ENCODE data around the gene PTPRN2.
"Not testable (repeated sequence)": the region's sequence is repeated elsewhere in the genome, so short reads cannot be mapped to it uniquely, and the experiment has no call there.

PTPRN2 gene

DNA sequence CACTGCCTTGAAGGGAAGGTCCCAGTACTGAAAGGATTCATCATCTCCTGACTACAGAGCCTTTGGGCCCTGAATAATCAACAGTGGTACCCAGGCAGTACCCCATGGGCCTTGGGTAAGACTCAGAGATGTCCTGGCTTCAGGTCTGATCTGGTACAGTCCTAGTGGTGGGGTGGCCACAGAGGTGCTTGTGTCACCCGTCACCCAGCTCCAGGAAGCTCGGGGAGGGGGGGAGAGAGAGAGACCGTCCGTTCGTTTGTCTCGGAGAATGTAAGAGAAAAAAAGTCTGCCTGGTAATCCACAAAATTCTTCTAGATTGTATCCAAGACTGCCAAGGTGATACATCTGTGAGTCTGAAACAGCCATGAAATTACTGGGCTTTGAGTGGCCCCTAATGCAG, 381.3 kb downstream of the PTPRN2 start:
- no peak for DNase-seq

DNA sequence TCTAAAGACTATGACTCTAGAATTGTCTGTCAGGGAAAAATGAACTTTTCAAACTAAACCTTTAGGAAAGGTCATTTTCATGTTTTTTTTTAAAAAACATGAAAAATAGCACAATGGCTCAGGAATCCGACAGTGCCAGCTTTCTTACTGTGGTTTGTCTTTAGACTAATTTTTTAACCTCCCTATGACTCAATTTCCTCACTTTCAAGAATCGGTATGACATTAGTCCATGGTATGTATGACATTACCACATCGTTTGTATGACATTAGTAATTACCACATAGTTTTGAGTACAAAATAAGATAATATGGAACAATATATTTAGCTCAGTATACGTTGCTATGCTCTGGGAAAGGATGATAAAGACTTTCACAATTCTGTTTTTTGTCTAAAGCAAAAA, 383.2 kb downstream of the PTPRN2 start:
- DNase-seq, result no peak

DNA sequence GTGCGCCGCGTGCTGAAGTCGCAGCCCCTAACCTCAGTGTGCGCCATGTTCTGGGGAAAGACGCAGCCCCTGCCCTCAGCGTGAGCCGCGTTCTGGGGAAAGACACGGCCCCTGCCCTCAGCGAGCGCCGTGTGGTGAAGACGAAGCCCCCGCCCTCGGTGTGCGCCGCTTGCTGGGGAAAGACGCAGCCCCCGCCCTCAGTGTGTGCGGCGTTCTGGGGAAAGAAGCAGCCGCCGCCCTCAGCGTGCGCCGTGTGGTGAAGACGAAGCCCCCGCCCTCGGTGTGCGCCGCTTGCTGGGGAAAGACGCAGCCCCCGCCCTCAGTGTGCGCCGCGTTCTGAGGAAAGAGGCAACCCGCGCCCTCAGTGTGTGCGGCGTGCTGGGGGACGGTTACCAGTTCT, 383.7 kb downstream of the PTPRN2 start:
- DNase-seq, result not testable (repeated sequence)

DNA sequence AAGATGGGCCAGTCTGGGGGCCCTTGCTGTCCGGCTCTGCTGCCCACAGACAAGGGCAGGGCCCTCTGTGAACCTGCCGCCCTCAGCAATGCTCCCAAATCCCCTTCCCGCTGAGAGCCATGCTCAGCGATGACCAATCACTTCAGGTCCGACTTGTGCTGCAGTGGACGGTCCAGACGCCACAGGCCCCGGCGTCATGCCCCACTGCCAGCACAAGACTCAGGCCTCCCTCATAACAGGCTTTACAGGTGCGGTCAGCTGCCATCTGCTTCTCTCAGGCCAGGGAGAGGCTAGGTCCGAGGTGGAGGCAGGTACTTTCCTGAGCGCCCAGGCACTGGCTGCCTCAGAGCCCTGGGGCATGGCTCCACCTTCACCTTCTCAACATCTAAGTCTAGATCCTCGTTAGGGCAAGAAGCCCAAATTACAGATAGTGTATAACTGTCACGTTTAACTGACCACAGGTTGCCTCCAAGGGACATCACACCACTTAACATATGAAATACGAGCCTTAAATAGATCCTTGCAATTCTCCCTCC, 393.2 kb downstream of the PTPRN2 start:
- no peak for DNase-seq

DNA sequence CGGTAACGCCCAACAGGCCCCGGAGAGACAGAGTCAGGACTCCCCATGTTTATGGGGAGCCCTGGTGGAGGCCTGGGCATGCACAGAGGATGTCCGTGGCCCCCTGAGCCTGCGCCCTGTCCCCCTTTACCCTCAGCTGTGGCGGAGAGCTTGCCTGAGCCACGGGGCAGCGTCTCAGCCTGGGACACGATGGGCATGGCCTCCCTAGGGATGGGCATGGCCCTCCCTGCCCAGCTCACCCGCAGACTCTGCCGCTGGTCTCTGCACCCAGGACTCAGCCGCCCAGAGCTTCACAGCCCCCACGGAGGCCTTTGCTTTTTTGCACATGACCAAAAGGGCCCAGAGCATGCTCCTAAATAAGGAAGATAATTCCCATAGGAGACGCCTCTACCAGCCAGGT, 394.2 kb downstream of the PTPRN2 start:
- DNase-seq, result no peak

DNA sequence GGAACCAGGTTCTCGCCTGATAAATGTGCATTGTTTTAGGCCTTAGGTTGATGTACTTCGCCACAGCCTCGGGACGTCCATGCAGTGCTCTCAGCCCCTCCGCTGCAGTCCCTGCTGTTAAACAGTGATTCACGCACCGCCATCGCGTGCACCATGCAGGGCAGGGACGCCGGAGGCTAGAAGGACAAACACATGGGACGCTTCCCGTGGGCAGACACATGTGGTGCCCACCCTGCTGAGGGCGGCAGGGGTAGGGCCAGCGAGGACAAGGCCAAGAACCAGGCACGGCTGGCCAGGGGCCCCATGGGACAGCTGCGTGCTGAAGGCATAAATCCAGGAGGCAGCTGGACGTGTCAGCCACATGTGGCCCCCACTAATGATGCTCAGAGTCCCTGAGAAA, 394.7 kb downstream of the PTPRN2 start:
- no peak for DNase-seq

DNA sequence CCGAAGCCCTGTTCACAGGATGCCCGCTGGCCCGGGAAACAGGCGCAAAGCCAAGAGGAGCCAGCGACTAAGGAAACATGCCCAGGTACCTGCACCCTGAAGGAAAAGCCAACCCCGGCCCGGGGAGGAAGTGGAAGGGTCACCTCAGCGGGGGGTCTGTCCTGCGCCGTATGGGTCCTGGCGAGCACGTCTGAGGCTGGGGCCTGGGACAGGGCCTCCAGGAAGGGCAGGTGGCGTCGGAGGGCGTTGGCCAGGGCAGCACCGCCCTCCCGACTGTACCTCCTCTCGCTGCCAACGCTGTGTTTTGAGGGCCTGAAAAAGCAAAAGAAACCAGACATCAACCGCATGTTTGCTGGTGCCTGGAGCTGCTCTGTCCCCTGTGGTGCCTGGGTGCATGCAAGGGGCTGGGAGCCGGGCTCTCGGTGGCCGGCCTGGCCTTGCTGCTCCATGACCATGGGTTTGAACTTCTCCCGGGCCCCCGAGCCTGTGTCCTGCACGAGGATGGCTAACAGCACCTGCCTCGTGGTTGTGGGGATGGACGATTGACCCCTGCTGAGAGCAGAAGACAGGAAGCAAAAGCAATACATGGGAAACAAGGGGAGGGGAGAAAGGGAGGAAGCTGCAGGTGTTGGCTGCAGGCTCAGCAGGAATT, 395.3 kb downstream of the PTPRN2 start:
- DNase-seq, result no peak

DNA sequence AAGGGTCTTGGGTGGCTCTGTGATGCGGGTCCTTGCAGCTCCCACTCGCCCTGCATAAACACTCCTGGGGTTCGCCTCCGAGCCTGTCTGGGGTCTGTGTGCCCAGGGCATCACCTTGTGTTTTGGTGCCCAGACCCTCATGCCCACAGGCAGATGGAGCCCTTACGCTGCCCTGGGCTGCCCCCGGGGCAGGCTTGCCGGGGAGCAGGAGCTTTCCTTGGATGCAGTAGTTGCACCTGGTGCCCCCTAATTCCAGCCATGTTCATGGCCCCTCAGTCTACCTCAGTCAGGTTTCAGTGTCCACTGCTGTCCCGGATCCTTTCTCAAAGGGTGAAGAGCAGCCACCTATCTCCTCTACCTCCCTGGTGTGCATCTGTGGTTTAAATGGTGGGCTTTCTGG, 396.0 kb downstream of the PTPRN2 start:
- DNase-seq, result no peak

DNA sequence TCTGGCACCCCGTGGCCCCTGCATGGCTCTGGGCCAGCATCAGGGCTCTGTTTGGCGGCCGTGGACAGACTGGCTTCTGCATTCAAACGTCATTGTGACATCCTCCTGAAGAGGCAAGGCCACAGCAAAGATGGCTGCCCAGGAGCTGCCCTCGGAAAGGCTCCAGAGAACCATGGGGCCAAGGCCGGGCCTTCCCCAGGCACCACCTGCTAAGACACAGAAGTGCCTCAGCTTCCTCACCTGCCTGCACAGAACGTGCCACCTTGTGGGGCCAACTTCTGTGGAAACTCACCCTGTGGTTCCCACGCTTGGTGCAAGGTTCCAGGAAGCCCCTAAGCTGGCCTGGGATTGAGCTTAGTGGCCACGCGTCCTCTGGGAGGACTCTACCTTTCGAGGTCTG, 396.9 kb downstream of the PTPRN2 start:
- no peak for DNase-seq

DNA sequence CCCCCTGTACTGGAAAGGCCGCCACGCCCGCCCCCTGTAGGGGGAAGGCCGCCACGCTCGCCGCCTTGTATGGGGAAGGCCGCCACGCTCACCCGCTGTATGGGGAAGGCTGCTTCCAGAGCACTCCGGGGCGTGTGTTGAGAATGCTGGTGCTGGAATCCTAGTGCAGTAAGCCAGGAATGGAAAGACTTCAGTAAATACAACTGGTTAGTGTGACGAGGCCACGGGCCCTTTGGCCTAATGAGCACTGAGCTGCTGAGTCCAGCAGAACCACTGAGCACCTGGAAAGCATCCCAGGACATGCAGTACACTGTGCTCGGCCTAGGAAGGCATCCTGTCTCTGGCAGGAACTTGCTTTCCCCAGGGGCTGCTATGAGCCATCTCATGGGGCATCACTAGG, 398.9 kb downstream of the PTPRN2 start:
- no peak for DNase-seq

DNA sequence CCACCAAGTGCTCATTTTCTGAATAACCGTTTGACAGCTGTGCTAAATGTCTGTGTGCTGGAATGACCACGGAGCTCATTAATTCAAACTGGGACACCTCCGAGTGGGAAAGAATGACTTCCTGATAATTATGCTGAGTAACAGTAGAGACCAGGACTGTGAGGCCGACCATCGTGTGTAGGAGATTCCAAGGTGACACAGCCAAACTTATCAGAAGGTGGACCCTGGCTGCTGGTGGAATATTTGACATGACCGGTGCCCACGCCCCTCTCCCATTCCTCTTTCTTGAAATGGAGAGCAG, 400.0 kb downstream of the PTPRN2 start:
- DNase-seq, result no peak

DNA sequence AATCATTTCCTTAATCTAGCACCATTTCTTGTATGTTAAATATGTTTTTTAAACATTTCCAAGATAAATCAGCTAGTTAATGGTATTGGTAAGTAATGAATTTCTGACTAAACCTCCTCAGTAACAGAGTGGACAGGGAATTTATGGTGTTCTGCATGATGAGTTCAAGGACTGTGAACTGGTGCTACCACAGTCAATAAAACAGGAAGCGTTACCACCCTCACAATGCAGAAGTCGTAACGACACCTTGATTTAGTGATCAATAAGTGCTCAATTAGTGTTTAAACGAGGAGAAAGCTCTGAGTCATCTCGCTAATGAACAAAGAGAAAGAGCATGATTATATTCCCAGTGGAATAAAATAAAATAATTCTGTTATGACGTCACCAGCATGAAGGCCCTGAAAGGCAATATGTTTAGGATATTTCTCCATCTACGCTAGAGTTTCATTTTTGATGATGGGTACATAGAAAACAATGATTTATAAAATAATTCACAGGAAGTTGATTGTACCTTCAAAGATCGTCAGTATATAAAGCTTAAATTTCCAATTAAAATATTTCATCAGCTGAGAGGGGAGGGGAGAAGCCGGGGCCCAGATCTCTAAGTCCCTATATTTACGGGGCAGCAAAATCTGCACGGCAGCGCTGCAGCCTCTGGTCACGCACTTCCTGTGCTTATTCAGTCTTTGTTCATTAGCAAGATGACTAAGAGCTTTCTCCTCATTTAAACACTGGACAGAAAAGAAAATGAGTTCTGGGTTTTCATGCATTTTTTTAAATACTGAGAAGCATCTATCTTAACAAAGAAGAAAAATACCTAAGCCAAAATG, 400.5 kb downstream of the PTPRN2 start:
- DNase-seq, result no peak

DNA sequence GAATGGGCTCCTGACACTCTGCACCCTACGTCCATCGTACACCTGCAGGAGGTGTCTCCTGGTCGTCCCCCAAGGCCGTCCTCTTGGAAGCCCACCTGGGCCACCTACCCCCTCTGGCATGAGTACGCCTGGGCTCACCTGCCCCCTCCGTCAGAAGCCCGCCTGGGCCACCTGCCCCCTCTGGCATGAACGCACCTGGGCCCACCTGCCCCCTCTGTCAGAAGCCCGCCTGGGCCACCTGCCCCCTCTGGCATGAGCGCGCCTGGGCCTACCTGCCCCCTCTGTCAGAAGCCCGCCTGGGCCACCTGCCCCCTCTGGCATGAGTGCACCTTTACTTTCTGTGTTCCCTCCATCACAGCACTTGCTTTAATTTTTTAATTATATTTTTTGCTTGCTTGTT, 401.2 kb downstream of the PTPRN2 start:
- DNase-seq, result no peak

DNA sequence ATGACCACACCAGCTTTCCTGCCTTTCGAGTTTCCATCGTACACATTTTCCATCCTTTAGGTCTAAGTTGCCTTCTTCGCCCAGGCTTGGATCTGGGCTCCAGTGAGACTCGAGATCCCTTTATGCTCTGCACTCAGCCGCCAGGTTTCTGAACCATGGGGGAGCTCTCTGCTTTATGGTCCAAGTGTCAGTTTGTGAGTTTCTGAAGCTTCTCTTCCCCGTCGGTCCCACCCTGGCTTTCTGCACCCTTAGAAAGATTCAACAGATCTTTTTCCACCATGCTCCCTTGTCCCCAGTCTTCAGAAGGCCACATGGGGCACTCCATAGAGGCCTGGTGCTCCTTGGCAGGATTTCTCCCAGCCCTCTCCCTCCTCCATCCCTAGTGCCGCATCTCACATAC, 402.0 kb downstream of the PTPRN2 start:
- no peak for DNase-seq

DNA sequence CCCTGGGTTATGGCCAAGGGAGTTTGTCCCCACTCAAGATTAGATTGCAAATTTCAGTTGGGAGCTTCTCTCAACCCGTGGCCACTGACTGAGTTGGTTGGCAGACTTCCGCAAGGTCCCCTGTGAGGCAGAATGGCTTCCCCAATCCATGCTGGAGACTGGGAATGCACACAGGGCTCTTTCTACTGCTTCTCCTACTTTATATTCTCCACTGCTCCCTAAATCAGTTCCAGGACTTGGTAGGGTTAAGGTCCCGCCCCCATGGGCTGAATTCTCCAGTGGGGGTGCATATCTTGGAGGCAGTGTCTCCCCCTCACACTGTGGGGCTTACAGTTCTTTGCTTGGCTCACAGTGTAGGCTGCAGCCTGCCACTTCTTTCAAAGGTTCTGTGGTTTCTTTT, 404.2 kb downstream of the PTPRN2 start:
- no peak for DNase-seq

DNA sequence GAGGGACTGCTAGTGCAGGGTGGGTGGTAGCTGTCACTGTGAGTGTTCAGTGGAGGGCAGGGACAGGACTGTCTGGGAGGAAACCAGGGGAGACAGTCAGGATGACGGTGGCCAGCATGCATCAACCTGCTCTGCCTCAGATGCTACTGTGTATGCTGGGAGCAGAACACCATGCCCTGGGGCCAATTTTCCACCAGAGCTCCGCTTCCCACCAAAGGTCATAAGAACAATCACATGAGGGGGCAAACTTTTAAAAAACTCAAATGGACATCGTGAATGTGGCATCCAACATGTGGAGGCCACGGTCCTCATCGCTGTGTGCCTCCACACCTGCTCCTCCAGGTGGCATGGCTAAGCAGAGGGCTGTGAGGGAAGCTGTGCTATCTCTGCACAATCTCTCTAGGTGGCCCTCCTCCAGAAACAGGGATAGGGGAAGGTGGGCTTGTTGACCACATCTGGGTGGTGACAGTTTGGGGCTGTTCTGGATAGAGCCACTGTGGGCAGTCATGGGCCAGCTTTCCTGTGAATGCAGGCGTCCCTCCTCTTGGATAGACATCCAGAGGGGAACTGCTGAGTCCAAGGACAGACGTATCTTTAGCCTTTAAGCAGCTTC, 411.0 kb downstream of the PTPRN2 start:
- no peak for DNase-seq

DNA sequence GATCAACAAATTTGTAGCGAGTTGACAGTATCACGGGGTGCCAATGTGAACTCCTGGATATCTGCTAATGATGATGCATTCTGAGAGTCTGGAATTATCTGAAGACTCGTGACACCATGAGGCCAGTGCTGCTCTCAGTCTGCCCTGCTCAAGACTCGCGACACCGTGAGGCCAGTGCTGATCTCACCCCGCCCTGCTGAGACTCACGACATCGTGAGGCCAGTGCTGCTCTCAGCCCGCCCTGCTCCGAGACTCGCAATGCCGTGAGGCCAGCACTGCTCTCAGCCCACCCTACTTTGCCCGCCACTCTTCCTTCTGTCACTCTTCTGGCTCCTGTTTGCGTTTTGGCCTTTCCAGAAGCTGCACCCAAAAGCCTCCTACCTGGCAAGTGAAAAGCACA, 411.8 kb downstream of the PTPRN2 start:
- no peak for DNase-seq

DNA sequence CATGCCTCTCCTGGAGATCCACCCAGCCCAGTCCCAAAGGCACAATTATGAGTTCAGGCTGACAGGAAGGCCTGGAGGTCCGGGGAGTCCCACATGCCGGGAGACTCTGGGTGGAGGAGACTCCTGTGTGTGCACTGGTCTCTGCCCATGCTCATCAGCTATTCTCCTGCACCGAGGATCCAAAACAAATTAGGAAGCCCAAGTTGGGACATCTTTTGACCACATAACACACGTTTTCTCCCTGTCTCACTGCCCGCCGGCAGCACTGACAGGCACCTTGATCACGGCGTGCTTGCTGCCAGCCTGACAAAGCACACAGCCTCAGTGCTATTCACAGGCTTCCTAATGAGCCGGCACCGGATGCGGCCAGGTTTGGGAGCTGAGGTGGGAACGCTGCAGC, 412.7 kb downstream of the PTPRN2 start:
- no peak for DNase-seq

DNA sequence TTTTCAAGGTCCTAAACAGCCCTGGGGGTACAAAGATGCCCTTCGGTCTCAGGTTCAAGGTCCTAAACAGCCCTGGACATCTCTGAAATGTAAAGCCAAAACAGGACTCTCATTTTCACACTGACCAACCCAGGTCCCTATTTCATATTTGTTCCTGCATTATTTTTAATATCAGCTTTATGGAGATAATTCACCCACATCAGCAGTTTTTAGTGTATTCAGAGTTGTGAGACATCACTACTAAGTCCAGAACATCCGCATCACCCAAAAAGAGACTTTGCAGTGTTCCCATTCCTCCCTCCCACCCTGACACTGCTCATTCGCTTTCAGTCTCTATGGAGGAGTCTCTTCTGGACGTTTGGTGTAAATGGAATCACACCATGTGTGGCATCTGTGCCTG, 420.2 kb downstream of the PTPRN2 start:
- no peak for DNase-seq

DNA sequence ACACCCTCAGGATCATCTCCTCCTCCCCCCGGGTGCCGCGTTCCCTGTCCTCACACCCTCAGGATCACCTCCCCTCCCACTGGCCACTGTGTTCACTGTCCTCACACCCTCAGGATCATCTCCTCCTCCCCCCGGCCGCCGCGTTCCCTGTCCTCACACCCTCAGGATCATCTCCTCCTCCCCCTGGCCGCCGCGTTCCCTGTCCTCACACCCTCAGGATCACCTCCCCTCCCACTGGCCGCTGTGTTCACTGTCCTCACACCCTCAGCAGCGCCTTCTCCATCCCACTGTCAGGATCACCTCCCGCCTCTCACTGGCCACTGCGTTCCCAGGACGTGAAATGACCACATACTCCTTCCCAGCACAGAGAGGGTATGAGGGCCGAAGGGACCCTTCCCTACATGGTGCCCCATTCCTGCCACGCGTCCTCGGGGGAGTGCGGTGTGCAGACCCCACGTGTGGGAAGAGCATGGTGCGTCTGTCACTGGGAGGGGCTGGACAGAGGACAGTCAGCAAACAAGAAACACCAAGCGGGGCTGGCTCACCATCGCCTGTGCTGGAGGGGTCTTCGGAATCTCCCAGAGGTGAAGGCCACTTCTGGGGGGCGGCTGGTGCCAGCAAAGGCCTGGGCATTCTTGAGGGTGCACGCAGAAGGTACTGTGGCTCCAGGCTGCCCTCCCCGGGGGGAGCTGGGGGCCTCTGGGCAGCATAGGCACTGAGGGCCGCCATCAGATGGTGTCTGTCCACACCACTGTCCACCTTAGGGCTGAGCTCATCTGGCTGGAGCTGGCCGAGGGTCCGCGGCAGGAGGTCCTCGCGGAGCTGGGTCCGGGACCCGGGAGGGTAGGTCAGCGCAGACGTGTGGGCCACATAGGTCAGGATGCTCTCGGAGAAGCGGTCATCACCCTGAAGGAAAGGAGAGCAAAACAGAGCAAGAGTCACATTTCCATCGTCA, 421.0 kb downstream of the PTPRN2 start:
- DNase-seq, result no peak

DNA sequence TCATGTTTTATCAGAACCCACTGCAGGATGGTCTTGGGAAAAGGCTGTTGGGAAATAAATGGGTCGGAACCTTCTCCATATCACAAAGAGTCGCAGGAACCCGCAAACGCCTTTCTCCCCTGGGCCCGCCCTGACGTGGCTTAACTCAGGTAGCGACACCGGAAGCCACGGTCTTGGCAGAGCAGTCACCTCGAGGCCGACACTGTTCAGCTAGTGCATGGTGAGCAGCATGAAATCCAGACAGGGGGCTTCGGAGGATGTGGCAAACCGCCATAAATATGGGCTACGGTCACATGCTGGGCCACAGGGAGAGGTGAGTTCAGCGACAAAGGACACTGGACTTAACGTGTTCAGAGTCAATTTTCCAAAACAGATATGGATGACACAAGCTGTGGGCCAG, 421.9 kb downstream of the PTPRN2 start:
- no peak for DNase-seq
